Breast epithelium (tissue), 3 donors: Measurements from ENCODE around the gene CLMP.
"Not testable (repeated sequence)": the region's sequence is repeated elsewhere in the genome, so short reads cannot be mapped to it uniquely, and the experiment has no call there.

Experiments
- CTCF ChIP-seq, 3 donors: fragments of 450-650 bp; IDR thresholded peaks; one replicate each; pipeline ENCODE4 v1.5.1; 2016 to 2017; ENCODE audit warnings: antibody characterized with exemption in 3 of 3, mild to moderate bottlenecking in 3 of 3, moderate library complexity in 3 of 3
- POLR2A ChIP-seq: fragments of 450-650 bp; IDR thresholded peaks from one replicate; pipeline ENCODE4 v1.6.1; 2016; ENCODE audit warnings: antibody characterized with exemption, mild to moderate bottlenecking, moderate library complexity

GRCh38 chr11:123088896-123089295, 106.2 kb downstream of the CLMP start:
- TF ChIP-seq POLR2A; CTCF (IDR thresholded peaks at IDR 0.05): not testable (repeated sequence)
